EL (cell line): ENCODE measurements around the gene KNDC1.
"Not testable (repeated sequence)": the region's sequence is repeated elsewhere in the genome, so short reads cannot be mapped to it uniquely, and the experiment has no call there.

Experiments used
- DNase-seq: peaks from one replicate; pipeline ENCODE4 v3.0.0-alpha.2; 2016

The KNDC1 gene

DNA sequence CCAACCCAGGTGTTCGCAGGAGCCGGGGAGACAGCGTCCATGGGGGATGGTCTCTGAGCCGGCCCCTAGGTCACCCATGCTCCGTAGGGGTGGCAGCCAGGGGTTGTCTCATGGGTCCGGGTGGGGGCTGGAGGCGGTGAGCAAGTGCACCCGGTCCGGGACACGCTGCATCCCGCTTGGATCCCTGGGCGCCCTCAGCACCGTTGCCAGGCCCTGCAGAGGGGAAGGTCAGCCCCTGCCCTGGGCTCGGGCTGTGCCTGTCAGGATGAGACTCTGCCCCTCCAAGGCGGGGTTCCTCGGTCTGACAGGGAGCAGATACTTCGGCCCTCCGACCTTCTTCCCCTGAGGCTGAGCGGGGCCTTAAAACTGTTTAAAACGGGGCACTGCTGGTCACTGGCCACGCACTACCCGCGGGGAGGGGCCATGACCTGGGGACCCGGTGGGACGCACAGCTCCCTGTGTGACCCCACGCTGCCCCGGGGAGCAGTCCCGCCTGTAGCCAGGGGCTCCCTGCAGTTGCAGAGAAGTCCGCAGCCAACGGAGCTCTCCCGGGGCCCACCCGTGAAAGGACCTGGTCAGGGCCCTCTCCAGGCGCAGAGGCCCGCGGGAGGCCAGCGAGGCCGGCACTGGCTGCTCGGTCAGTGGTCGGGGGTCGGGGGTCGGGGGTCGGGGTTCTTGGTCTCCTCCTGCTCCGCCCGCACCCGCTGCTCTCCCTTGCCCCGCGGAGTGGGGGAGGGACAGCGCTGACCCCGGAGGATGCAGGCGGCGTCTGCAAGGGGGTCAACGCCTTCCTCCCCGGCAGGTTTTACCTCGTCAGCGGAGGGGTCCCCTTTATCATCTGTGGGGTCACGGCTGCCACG lies 33.4 kb upstream of the KNDC1 start:
- DNase-seq: no peak

DNA sequence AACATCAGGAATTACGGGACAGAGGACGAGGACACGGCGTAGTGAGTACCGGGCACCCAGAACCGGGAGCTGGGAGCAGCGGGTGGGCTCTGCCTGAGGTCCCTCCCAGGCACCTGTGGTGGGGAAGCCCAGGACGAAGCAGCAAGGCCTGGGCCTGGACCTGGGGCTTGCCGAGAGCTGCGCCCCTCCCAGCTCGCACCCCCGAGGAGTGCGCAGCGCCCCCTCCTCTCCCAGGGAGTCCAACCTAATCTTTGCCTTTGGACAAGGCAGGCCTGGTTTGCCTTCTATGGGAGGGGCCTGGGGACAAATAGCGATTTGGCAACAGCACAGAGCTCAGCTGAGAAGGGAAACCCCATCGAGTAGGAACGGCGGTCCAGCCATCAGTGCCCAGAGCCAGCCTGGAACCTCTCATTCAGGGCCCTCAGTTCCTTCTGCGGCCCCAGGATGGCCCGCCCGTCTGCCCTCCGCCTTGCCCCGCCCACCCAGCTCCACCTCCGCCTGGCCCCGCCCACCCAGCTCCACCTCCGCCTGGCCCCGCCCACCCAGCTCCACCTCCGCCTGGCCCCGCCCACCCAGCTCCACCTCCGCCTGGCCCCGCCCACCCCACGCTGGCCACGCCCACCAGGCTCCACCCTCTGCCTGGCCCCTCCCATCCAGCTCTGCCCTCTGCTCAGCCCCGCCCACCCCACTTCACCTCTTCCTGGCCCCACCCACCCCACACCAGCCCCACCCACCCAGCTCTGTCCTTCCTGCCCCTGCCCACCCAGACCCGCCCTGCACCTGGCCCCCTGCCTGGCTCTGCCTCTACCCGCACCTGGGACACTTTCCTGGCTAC lies 32.5 kb upstream of the KNDC1 start:
- DNase-seq: no peak

DNA sequence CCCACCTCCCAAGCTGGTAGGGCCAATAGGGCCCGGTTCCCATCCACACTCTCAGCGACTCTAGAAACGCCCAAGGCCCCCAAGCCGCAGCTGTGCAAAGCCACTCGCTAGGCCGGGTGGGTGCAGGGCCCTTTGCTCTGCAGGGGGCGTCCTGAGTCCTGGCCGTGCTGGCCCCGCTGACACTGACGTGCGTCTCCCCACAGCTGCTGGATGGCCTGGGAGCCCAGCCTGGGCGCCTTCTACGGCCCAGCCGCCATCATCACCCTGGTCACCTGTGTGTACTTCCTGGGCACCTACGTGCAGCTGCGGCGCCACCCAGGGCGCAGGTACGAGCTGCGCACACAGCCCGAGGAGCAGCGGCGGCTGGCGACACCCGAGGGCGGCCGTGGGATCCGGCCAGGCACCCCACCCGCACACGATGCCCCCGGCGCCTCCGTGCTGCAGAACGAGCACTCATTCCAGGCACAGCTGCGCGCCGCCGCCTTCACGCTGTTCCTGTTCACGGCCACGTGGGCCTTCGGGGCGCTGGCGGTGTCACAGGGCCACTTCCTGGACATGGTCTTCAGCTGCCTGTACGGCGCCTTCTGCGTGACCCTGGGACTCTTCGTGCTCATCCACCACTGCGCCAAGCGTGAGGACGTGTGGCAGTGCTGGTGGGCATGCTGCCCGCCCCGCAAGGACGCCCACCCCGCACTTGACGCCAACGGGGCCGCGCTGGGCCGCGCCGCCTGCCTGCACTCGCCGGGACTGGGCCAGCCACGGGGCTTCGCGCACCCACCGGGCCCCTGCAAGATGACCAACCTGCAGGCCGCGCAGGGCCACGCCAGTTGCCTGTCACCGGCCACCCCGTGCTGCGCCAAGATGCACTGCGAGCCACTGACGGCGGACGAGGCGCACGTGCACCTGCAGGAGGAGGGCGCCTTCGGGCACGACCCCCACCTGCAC lies 31.6 kb upstream of the KNDC1 start:
- no peak for DNase-seq

DNA sequence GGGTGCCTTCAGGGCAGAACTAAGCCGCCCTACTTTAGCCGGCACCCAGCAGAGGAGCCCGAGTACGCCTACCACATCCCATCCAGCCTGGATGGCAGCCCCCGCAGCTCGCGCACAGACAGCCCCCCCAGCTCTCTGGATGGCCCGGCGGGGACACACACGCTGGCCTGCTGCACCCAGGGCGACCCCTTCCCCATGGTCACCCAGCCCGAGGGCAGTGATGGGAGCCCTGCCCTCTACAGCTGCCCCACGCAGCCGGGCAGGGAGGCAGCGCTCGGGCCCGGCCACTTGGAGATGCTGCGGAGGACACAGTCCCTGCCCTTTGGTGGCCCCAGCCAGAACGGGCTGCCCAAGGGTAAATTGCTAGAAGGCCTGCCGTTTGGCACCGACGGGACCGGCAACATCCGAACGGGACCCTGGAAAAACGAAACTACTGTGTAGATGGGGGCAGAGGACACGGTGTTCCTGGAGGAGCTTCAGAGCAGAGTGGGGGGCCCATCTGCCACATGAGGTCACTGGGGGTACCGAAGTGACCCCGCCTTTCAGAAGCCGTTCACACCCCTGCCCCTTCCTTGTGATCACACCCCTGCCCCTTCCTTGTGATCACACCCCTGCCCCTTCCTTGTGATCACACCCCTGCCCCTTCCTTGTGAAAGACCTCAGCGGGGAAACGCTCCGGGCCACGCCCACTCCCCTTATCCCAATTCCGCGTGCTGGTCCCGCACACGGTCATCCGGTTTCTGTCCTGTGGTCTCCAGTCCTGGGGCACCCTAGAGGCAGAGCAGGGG lies 30.8 kb upstream of the KNDC1 start:
- DNase-seq: no peak

DNA sequence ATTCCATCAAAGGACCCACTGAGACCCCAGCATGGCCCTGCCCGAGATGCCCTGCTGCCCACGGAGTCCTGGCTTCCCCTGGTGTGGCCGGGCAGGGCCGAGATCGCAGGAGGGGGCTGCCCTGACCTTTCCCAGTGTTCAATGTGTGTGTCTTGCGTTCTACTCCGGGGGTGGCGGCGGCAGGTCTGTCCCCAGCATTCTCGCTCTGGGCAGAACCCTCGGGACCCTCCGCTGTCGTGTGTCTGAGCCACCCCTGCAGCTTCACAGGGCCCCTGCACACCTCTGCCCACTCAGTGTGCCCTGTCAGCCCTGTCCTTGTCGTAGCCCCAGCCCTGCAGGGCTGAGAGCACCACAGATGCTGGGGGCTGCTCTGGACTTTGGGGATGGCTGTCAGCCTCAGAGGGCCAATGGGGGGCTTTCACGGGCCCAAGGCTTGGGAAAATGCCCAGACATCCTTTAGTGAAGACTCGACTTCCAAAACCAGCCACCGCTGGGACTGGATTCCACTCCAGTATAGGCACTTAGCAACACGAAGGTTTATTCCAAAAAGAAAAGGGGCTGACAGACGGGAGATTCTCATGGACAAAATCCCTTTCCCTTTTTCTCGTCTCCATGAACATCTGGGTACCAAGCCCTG lies 30.0 kb upstream of the KNDC1 start:
- no peak for DNase-seq

DNA sequence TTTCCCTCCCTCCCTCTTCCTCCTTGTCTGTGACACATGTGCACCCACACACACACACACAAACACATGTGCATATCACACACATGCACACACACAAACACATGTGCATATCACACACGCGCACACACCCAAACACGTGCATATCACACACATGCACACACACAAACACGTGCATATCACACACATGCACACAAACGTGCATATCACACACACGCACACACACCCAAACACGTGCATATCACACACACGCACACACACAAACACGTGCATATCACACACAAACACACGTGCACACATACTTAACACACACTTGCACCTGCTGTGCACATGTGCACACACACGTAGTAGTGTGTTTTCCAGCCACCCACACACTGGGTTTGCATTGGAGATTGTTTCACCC lies 29.4 kb upstream of the KNDC1 start:
- no peak for DNase-seq

DNA sequence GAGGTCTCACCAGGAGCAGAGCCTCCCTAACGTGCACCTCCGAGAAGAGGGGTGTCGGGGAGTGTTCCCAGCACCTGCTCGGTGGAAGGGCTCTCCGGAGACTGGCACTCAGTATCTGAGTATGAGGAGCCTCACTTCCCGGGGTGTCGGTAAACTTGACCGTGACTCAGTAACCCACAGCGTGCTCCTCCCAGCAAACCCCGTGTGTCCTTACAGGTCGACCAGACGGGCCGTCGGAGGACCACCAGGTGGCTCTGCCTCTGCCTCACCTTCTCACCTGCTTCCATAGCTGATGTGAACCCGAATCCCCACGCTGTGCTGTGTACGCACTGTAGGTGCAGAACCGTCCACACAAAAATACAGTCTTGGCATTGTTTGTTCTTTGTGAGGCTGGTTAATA lies 29.0 kb upstream of the KNDC1 start:
- no peak for DNase-seq

DNA sequence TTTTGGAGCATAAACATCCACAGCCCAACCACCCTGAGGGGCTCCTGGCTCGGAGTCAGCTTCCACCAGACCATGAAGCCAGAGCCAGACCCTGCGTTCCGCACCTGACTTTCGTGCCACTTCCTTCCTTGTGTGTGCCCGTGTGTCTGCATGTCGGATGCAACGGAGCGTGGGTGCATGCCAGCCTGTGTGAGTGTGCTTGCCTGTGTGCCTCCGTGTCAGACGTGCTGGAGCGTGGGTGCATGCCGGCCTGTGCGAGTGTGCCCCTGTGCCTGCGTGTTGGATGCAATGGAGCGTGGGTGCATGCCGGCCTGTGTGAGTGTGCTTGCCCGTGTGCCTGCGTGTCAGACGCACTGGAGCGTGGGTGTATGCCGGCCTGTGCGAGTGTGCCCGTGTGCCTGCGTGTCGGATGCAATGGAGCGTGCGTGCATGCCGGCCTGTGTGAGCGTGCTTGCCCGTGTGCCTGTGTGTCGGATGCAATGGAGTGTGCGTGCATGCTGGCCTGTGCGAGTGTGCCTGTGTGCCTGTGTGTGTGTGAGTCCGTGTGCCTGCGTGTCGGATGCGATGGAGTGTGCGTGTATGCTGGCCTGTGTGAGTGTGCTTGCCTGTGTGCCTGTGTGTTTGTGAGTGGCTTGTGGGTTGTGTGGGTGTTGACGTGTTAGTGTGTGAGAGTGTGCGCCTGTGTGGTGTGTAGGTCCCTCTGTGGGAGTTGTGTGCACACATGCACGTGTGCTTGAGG lies 28.1 kb upstream of the KNDC1 start:
- DNase-seq: no peak

DNA sequence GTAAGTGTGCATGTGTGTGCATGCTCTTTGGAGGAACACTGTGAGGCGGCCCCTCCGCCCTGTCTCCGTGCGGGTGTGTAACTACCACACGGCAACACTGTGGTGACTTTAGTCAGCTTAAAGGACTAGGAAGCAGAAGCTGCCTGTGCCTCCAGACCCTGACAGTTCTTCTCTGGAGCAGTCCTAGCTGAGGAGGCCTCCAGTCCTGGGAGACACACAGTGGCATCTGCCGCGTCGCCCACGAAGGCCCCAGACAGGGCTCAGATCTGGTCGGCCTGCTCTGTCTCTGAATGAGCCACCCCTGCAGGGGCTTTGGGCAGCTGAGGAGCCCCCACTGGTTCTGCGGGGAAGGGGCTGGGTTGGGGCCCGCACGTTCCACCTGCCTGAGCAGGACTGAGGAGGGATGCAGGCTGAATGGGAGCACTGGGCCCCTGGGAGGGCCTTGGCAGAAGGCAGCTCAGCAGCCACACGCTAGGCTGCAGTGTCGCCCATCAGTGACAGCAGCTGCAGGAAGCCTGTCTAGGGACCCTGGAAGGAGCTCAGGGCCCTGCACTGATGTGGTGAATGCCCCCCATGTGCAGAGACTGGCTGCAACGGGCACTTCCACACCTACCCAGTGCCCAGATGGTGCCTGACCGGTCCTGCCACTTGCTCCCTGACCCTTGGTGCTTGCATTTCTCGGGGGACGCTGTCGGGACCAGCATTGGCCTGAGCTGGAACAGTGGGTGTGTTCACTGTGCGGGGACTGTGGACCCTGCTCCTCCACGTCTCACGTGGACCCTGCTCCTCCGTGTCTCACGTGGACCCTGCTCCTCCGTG lies 27.3 kb upstream of the KNDC1 start:
- DNase-seq: no peak

DNA sequence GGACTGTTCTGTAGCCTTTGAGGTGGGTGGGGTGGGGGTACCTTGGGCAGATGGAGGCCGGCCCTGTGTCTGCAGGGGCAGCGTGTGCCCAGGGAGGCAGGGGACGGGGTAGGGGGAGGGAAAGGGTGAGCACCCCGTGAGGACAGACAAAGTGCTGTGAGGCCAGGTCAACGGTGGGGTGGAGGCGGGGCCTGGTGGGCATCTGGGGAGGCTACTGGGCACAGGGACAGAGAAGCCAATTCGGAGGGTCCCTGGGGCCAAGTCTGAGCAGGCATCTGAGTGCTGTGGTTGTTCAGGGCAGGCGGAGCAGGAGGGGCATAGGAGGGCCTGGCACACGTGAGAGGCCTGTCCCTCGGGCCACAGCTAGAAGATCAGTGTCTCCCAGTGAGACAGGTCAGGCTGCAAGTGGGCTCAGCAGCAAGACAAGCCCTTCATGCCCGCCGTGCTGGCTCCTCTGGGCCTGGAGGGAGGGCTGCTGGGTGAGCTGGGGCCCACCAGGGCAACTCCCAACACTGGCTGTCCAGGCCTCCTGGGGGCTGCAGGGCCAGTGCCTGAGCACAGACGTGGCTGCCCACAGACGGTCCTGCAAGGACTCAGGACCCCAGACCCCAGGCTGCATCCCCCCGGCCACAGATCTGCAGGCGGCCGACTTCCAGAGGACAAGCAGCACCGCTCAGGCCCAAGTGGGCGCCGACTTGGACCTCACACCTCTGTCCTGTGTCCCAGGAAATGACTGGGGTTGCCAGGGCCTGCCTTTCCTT lies 26.4 kb upstream of the KNDC1 start:
- no peak for DNase-seq

DNA sequence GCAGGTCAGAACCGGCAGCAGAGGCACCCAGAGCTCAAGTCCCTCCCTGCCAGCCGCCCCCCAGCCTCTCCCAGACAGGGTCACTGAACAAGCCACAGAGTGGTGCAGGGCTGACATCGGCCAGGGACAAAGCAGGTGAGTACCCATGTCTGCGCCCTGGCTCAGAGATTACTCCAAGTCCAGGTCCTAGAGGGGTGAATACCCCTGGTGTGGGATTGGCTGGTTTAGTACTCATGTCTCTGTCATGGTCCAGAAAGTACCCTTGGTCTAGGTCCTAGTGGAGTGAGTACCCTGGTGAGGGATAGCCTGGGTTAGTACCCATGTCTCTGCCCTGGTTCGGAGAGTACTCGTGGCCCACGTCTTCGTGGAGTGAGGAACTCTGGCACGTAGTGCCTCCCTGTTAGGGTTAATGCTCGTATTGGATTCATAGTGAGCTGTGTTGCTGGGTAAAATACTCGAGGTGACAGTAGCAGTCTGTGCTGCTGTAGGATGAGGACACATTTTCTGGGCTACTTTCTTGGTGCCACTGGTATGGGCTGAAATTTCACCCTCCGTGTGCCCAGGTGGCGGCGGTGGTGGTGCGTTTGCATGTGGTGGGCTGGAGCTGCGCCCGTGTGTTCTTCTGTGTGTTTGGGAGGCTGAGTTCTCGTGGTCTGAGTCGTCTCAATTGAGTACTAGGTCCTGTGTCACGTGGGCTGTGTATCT lies 25.5 kb upstream of the KNDC1 start:
- no peak for DNase-seq

DNA sequence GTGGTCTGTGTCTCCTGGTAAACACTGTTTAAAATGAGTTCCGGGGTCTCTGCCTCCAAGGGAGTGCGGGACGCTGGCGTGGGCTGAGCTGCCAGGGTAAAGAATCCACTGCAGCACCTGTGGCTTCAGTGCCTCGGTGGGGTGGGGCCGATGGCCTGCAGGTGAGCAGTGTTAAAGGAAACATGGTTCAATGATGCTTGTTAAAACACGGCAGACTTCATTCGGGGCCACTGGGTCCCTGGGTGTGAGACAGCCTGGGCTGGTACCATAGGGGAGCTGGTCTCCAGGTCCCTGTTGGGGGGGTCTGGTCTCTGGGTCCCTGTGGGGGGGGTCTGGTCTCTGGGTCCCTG lies 24.9 kb upstream of the KNDC1 start:
- DNase-seq: no peak

DNA sequence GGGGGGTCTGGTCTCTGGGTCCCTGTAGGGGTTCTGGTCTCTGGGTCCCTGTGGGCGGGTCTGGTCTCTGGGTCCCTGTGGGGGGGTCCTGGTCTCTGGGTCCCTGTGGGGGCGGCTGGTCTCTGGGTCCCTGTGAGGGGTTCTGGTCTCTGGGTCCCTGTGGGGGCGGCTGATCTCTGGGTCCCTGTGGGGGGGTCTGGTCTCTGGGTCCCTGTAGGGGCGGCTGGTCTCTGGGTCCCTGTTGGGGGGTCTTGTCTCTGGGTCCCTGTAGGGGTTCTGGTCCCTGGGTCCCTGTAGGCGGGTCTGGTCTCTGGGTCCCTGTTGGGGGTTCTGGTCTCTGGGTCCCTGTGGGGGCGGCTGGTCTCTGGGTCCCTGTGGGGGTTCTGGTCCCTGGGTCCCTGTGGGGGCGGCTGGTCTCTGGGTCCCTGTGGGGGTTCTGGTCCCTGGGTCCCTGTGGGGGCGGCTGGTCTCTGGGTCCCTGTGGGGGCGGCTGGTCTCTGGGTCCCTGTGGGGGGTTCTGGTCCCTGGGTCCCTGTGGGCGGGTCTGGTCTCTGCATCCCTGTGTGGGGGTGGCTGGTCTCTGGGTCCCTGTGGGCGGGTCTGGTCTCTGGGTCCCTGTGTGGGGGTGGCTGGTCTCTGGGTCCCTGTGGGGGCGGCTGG lies 22.4 kb upstream of the KNDC1 start:
- DNase-seq: not testable (repeated sequence)

DNA sequence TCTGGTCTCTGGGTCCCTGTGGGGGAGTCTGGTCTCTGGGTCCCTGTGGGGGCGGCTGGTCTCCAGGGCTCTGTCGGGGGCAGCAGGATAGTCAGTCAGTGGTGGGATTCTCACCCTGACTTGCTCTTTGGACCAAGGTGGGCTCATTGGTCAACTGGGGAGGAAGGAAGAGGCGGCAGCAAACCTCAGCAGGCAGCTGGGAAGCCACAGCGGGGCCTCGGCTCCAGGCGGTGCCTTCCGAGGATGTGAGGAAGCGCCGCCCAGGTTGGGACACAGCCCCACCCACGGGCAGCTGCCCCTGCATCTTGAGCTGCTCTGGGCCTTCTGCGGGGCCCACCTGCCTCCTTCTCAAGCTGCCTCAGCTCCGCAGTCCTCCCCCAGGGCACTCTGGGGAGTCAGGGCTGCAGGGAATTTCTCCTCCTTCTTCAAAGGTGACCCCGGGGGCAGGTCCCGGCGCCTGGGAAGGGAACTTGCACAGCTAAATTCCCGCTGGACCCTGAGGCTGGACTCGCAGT lies 20.4 kb upstream of the KNDC1 start:
- DNase-seq: no peak

DNA sequence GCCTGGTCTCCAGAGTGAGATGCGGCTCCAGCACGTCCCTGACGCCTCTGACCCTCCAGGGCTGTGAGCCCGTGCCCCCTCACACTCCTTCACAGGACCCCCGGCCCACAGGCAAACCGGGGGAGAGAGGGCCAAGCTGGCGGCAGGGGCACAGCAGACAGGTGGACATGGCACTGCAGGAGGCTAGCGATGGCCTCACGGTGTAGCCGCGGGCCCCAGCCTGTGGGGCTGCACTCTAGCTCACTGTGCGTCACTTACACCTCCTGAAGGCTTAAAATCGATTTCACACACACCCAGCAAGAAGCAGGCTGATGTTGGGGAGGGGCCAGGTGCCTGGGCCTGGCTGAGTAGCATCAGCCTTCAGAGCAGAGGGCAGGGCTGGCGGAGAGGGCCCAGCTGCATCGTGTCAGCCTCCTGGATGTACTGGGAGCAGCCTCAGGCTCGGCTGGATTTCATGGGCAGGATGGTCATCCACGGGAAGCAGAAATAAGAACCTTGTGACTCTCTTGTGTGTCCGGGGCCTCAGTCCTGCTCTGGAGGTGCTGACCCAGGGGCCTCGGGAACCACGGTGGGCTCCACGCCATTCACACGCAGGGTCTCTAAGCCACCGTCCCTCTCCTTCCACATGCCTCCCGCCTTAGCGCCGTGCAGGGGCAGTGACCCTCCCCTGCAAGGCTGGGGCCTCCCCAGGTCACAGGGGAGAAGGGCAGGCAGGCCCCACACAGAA lies 19.4 kb upstream of the KNDC1 start:
- DNase-seq: no peak

DNA sequence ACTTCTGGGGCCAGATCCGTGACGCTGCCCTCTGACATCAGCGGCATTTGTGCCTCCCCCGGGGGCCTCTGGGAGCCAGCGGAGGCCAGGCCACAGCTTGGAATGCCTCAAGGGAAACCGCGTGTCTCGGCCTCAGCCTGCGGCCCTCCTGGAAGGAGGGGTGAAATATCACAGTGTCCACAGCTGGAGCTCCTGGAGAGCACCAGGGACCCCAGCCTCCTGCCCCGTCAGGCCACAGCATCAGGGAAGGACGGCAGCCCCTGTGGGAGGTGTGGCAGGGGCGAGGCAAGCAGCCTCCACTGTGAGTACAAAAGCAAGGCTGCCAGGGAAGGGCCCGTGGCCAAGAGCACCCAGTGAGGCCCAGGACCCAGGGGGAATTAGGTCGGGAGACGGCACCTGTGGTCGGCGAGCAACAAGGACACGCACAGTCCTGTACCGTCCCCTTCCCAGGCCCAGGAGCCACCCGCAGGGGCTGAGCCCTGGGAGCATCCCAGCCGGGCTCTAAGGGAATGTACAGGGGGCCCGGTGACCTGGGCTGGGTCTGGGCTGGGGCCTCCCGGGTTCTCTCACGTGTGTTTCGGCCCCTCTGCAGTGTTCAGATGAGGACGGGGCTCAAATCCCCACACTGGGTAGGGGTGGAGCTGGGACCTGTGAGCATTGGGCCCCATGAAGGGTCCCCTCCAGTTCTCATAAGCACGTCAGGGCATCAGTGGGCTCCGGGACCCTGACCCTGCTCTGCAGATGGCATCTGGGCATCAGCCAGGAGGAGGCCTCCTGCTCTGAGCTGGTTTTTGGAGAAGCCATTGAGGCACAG lies 18.7 kb upstream of the KNDC1 start:
- DNase-seq: no peak
